Cardiac muscle cell (in vitro differentiated cells and primary cell): ENCODE results near the gene RIMBP2. TPM values are rescaled to one million over a fixed set of nuclear protein-coding genes. Genes with fewer than 3 reads are reported as not detected.
"Not testable (repeated sequence)": the region's sequence is repeated elsewhere in the genome, so short reads cannot be mapped to it uniquely, and the experiment has no call there.

Experiments
- DNase-seq, 2 donors: peaks; one replicate each; pipeline versions ENCODE4 v3.0.0 to v3.0.0-alpha.2; 2010 to 2017; ENCODE audit warnings: low read depth in 1 of 2, low spot score in 1 of 2
- H3K27ac ChIP-seq: fragments of 200-600 bp; sonication (generic); 2 replicates; pipeline ENCODE4 v1.5.1; 2016
- H3K27me3 ChIP-seq: fragments of 200-600 bp; sonication (generic); 2 replicates; pipeline ENCODE4 v1.6.0; 2016; ENCODE audit warnings: control low read depth
- H3K36me3 ChIP-seq: fragments of 200-600 bp; sonication (generic); 2 replicates; pipeline ENCODE4 v1.5.1; 2016; ENCODE audit warnings: control low read depth
- H3K4me1 ChIP-seq: fragments of 200-600 bp; sonication (generic); 2 replicates; pipeline ENCODE4 v1.8.1; 2017; ENCODE audit warnings: low read depth, mild to moderate bottlenecking, mixed run types
- H3K4me3 ChIP-seq: fragments of 200-600 bp; sonication (generic); 2 replicates; pipeline ENCODE4 v1.5.1; 2016; ENCODE audit warnings: mild to moderate bottlenecking
- H3K9me3 ChIP-seq: fragments of 200-600 bp; sonication (generic); 2 replicates; pipeline ENCODE4 v1.5.1; 2017; ENCODE audit warnings: low read depth, mild to moderate bottlenecking, control low read depth
- polyA plus RNA-seq: library from polyadenylated mRNA; unstranded; fragments of >200 nt; fragmentation: Nextera tagmentation; extraction: Ambion mirVana; gene quantifications from 2 replicates; pipeline ENCODE4 v1.2.1, GENCODE V29; 2016
- total RNA-seq: library from RNA; depleted of rRNA; stranded (reverse); fragments of >200 nt; gene quantifications from 2 replicates; pipeline ENCODE4 v1.2.3, GENCODE V29; 2016
- TF ChIP-seq, protein P1 (sequence below): IDR thresholded peaks from 2 replicates; pipeline ENCODE4 v1.5.1; 2012; ENCODE audit warnings: low read depth, mild to moderate bottlenecking, low read length

The RIMBP2 gene
- total and polyA plus RNA-seq, 2 experiments from 2014 or later = 2.6 to 10.5 TPM

DNA sequence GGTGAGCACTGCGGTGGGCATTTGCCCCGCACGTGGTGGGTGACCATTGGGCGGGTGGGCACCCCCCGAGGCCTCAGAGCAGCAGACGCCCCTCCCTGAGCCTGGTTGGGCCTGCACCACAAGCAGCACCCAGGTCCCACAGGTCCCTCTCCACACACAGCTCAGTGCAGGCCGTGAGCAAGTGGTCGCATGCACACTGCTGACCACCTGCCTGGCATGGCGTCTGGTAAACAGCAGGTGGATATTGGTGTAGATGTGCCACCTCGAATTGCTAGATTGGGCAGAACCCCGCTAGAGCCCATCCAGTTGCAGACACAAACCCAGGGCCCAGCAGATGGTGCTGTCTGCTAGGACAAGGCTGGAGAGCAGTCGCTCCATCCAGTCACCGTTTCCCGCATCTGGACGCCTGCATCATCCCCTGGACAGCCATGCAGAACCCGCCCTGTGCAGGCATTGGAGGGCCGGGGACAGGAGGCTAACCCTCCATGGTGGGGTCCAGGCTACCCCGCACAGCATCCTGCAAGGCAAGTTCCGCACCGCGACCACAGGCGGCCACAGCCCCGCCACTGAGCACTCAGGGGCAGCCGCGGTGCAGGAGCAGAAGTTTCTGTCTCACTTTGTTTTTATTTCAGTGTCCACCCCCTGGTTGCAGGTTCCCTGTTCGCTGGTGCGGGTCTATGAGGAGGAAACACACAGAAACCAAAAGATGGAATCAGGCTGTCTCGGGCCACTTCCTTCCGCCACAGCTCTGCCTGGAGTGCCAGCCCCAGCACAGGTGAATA is 45.6 kb upstream of the RIMBP2 start:
- no peaks in the 10 kb centered on the region for H3K36me3 ChIP-seq
- H3K9me3 ChIP-seq = no peaks in the 10 kb centered on the region
- no peak overlapping the region for H3K27ac ChIP-seq
- H3K4me3 ChIP-seq = no peak overlapping the region
- H3K4me1 ChIP-seq = no peaks in the 10 kb centered on the region
- peak; percentile 30 to 58 for DNase-seq
- H3K27me3 ChIP-seq = peaks cover 12% of the 10 kb centered on the region
- TF ChIP-seq, protein P1, sequence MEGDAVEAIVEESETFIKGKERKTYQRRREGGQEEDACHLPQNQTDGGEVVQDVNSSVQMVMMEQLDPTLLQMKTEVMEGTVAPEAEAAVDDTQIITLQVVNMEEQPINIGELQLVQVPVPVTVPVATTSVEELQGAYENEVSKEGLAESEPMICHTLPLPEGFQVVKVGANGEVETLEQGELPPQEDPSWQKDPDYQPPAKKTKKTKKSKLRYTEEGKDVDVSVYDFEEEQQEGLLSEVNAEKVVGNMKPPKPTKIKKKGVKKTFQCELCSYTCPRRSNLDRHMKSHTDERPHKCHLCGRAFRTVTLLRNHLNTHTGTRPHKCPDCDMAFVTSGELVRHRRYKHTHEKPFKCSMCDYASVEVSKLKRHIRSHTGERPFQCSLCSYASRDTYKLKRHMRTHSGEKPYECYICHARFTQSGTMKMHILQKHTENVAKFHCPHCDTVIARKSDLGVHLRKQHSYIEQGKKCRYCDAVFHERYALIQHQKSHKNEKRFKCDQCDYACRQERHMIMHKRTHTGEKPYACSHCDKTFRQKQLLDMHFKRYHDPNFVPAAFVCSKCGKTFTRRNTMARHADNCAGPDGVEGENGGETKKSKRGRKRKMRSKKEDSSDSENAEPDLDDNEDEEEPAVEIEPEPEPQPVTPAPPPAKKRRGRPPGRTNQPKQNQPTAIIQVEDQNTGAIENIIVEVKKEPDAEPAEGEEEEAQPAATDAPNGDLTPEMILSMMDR = peak; percentile 35

DNA sequence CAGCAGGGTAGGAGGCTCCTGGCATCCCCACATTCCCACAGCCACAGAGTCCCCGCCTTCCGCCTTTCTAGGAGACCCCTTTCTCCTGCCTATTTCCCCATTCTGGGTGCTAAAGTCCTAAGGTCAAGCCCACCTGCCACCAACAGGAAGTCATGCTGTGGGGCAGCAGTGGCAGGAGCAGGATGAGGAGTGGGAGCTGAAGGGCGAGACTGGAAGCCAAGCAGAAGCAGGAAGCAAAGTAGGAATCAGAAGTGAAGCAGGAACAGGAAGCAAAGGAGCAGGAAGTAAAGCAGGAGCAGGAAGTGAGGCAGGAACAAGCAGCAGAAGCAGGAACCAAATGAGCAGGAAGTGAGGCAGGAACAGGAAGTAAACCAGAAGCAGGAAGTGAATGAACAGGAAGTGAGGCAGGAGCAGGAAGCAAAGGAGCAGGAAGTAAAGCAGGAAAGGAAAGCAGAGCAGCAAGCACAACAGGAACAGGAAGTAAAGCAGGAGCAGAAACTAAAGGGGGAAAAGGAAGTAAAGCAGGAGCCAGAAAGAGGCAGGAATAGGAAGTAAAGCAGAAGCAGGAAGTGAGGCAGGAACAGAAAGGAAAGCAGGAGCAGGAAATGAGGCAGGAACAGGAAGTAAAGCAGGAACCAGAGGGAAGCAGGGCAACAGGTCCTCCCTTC is 38.3 kb upstream of the RIMBP2 start:
- Histone ChIP-seq H3K27me3 (no peaks in the 10 kb centered on the region), H3K27ac (no peak overlapping the region), H3K4me3 (no peak overlapping the region), H3K36me3 (no peaks in the 10 kb centered on the region), H3K4me1 (no peaks in the 10 kb centered on the region), H3K9me3 (no peaks in the 10 kb centered on the region)
- DNase-seq = no peak
- TF ChIP-seq, protein P1 = no peak

DNA sequence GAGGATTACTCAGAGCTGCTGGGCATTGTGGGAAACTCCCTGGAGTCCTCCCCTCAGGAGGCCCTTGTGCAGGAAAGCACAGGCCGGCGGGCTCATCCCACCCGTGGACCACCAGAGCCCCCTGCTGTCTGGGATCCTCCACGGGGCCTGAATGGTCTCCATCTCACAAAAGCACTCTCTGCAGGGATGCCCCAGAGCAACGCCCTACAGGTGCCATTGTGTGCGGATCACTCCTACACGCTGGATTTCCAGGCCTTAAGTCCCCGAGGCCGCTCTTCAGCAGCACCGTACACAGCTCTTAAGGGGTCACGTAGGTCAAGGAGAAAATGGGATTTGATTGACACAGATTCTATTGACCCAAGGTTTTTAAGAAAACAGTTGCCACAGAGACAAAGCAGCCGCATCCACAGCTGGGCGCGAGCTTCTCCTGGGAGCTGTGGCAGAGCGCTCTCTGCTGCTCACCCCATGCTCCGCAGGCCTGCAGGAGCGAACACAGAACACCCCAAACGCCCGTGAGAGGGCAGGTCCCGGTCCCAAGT is 36.7 kb upstream of the RIMBP2 start:
- Histone ChIP-seq H3K36me3 (no peaks in the 10 kb centered on the region), H3K27ac (no peak overlapping the region), H3K9me3 (no peaks in the 10 kb centered on the region), H3K4me3 (no peak overlapping the region), H3K4me1 (no peaks in the 10 kb centered on the region), H3K27me3 (no peaks in the 10 kb centered on the region)
- peak in 1 of 2 donors; percentile 36 for DNase-seq
- TF ChIP-seq, protein P1 = no peak

DNA sequence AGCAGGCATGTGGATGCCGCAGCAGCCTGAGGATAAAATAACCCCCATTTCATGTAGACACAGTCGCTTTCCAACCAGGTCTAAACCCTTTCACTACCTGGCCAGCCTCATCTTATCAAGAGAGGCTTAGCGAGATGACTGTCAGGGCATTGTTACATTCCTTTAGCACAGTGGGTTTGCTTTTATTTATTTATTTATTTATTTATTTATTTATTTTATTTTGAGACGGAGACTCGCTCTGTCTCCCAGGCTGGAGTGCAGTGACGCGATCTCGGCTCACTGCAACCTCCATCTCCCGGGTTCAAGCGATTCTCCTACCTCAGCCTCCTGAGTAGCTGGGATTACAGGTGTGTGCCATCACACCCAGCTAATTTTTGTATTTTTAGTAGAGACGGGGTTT is 35.9 kb upstream of the RIMBP2 start:
- H3K36me3 ChIP-seq, DNase-seq, H3K27me3 ChIP-seq, H3K9me3 ChIP-seq, H3K4me1 ChIP-seq, H3K27ac ChIP-seq, H3K4me3 ChIP-seq: not testable (repeated sequence)

DNA sequence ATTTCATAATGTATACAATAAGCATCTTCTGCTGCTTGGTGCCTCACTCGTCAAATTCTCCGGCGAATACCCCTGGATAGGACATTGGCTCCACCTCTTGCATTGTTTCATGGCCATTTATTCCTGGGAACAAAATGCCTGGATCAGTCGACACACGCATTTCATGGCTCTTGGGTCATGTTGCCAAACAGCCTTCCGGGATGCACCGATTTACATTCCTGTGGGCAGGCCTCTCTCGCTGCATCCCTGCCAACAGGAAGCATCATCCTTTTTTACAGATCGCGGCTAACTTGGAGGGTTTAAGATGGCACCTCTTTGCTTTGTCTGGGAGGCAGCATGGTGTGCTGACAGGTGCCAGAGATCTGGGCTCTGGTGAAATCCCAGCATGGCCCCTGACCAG is 32.7 kb upstream of the RIMBP2 start:
- H3K27me3 ChIP-seq = no peaks in the 10 kb centered on the region
- DNase-seq = no peak
- TF ChIP-seq, protein P1 = no peak

More for the DNA sequence above, 32.7 kb upstream of the RIMBP2 start:
- H3K4me1 ChIP-seq = no peaks in the 10 kb centered on the region
- H3K27ac ChIP-seq = no peak overlapping the region
- no peak overlapping the region for H3K4me3 ChIP-seq
- H3K9me3 ChIP-seq = no peaks in the 10 kb centered on the region
- no peaks in the 10 kb centered on the region for H3K36me3 ChIP-seq
